HG03095 (cell line): ENCODE results near the gene IFRD1.
"Not testable (repeated sequence)": the region's sequence is repeated elsewhere in the genome, so short reads cannot be mapped to it uniquely, and the experiment has no call there.

Experiments used
- ATAC-seq: cut with Tn5 transposase; IDR thresholded peaks from one replicate; pipeline ENCODE4 v1.9.1; 2021; ENCODE audit warnings: moderate library complexity; ENCODE audit not compliant: unreplicated experiment

IFRD1 gene

DNA sequence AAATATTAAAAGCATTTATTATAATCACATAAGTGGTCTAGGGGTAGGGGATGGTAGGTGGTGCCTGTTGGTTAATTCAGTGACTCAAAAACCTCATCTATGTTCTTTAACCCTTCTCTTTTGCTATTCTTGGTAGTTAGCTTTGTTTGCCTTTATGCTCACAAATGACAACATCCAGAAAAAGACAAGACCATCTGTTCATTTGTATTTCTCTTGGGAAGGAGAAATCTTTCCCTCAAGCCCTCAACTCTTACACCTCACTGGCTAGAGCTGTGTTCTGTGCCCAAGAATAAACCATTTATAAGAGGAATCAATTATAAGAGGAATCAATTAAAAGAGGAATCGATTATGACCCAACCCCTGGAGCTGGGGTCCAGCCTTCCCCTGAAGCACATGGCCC is 10.8 kb upstream of the IFRD1 start:
- ATAC-seq, result no peak

DNA sequence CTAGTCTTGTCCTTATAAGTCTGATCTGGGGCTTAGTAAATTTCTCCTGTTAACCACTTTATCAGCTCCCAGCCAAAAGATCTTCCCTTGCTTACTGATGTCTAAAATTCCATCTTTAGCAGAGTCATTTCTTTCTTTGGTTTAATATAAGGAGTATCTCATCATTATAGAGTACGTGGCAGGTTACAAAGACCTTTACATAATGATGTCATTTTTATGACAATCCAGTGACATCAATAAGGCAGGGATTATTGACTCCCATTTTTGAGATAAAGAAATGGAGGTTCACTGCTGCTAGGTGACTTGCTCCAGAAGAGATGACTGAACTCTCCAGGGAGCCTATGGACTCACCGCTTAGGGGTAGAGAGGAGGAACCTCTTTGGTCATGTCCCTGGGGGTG is 8.1 kb upstream of the IFRD1 start:
- no peak for ATAC-seq

DNA sequence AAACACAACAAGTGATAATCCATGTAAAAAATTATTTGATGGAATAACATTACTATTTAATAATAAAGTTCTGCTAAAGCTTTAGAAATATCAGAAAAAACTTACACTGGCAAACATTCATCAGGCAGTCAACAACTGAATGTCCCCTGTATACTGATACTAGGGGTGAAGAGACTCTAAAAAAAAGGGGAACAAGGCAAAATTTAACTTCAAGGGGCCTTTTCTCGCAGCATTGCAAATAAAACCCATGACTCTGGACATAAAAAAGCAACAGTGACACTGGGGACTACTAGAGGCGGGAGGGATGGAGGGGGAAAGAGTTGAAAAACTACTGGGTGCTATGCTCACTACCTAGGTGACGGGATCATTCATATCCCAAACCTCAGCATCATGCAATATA is 5.8 kb upstream of the IFRD1 start:
- ATAC-seq, result no peak

GRCh38 chr7:112446431-112446830 is 3.8 kb upstream of the IFRD1 start:
- no peak for ATAC-seq

DNA sequence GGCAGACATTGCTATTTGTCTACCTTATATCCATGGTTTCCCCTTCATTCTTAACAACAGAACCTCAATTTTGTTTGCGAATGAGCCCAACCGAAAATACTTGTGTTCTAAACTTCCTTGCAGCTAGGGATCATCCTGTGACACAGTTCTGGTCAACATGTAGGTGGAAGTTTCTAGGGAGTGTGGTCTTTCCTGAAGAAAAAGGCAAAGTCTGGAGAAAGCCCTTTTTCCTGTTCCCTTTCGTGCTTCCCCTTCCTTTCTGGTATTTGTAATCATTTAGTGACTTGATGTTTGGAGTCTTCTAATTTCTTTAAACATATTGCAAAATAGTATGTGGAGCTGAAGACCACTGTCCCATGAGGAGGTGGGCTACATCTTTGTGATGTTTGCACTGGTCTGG is 2.9 kb upstream of the IFRD1 start:
- ATAC-seq, result no peak

- no peak for ATAC-seq
Observed at GRCh38 chr7:112448381-112448780, 1.9 kb upstream of the IFRD1 start.

GRCh38 chr7:112448891-112449290 is 1.4 kb upstream of the IFRD1 start:
- ATAC-seq, result no peak

GRCh38 chr7:112449353-112449752 is 907 bp upstream of the IFRD1 start:
- no peak for ATAC-seq

- peak; percentile 77 for ATAC-seq
Observed at GRCh38 chr7:112450807-112451761, 824 bp downstream of the IFRD1 start.

DNA sequence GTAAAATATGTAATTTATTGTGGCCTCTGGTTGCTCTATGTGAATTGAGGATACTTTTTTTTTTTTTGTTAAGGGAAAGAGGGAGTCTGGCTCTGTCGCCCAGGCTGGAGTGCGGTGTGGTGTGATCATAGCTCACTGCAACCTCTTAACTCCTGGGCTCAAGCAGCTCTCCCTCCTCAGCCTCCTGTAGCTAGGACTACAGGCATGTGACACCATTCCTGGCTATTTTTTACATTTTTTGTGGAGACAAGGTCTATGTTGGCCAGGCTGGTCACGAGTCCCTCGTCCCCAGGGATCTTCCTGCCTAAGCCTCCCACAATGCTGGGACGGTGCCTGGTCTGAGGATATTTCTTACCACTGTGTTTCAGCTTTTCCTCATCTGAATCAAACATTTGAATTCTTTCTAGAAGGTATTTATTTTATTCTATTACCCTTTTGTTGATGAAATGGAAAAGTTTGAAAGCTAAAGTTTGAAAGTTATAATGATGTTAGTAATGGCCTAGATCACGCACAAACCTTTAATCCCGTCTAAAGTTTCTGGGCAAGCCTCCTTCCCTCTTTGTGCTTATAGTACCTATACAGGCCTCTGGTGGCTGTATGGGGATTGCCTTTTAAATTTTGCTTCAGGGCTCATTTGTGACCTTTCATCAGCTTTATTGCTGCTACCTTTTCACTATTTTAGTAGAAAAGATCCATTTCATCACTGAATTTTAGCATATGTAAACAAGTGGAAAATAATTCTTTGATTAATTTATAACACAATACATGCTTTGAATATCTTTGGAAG is 2.0 kb downstream of the IFRD1 start:
- ATAC-seq, result no peak

- ATAC-seq, result no peak
Observed at GRCh38 chr7:112453505-112454171, 3.4 kb downstream of the IFRD1 start.

DNA sequence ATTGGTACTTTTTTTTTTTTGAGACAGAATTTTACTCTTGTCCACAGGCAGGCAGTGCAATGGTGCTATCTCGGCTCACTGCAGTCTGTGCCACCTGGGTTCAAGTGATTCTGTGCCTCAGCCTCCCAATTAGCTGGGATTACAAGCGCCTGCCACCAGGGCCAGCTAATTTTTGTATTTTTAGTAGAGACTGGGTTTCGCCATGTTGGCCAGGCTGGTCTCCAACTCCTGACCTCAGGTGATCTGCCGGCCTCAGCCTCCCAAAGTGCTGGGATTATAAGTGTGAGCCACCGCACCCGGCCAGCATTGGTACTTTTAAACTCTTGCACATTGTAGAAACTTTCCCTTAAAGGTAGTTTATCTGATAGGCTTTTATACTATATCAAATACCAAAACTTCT is 3.9 kb downstream of the IFRD1 start:
- not testable (repeated sequence) for ATAC-seq

DNA sequence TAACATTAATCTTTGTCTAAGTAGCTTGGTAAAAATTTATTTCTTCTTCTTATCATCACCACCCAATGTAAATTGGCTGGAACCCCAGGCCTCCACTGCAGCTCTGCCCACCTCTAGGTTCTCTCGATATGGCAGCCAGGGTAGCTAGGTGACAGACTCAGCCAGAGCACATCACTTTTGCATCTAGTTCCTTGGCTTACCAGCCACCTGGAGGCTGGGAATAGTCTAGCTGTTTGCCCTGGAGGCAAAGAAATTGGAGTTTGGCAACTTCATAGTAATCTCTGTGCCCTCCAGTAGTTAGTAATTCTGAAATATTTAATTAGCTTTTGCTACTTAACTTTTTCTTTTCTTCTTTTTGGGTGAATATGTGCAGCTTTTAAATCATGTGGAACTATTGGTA is 9.4 kb downstream of the IFRD1 start:
- no peak for ATAC-seq

- no peak for ATAC-seq
Observed at GRCh38 chr7:112462236-112462635, 12.0 kb downstream of the IFRD1 start.

GRCh38 chr7:112467867-112468266 is 17.6 kb downstream of the IFRD1 start:
- no peak for ATAC-seq

DNA sequence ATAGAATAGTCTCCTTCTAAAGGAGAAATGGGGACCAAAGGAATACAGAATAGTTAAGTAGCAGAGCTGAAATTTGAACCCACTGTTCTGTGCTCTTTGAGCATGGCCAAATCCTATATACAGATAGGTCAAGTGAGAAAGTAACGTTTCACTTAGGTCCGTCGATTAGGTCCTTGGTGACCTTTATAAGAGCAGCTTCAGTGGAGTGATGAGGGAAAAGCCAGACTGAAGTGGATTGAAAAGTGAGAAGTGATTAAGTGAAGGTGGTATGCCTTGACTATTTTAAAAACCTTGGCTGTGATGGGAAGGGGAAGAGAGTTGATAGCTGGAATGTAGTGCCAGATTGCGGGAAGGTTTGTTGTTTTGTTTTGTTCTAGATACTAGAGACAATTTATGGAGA is 19.9 kb downstream of the IFRD1 start:
- ATAC-seq, result no peak

DNA sequence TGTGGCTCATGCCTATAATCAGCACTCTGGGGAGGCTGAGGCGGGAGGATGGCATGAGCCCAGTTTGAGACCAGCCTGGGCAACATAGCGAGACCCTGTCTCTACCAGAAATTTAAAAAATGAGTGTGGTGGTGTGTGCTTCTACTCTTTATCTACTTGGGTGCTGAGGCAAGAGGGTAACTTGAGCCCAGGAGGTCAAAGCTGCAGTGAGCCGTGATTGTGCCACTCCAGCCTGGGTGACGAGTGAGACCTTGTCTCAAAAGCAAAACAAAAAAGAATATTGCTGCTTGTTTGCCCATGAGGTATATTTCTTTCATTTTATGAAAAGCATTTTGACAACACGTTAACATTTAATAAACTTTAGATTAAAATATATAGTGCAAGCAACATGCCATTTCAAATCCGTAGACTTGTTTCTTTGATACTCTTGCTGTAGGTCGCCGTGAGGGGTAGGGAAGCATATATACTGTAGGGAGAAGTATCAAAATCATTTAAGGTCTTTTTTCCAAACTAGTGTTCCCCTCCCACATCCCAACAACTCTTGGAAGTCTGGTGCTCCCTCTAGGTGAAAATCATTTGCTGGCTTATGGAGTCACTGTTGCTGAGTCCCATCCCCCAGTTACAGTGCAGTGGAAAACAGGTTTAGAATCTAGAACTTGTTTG is 26.3 kb downstream of the IFRD1 start:
- no peak for ATAC-seq

GRCh38 chr7:112481121-112481736 is 31.0 kb downstream of the IFRD1 start:
- ATAC-seq, result no peak

DNA sequence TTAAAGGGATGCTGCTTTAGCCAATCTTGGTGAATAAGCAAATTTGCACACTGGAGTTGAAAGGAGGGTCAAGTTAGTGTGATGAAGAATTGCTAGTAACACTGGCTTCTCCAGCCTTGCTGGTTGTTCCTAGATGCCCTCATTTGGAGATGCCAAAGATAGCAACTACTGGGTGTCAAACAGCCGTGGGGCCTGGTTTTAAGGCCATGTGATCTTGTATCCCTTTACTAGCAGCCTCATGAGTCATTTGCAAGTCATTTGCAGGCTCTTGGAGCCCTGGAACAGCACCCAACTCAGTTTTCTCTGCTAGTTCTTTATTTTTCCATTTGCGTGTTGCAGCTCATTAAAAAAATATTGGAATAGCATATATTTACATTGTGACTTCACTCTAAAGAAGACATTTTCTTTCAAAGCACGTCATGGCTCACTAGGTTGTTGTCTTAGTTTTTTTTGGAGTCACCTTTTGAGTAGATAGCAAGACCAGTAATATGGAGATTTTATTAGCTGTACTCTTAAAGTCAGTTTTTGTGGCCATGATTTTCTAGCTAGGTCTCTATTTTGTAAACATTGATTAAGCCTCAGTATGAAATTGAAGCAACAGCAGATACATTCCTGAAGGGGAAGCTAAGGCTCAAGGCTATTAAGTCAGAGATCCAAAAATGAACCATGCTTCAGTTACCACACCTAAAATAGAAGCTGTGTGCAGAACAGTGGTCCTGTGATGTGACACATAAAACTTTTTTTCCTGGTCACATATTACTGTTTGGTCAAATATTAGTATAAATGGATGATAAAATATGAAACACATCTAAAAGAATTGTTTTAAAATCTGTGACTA is 31.8 kb downstream of the IFRD1 start:
- ATAC-seq, result no peak
